Esophagus mucosa (tissue), 1 donor: ENCODE data around the gene DESI2. TPM values are rescaled to one million over a fixed set of nuclear protein-coding genes. Genes with fewer than 3 reads are reported as not detected.
"Not testable (repeated sequence)": the region's sequence is repeated elsewhere in the genome, so short reads cannot be mapped to it uniquely, and the experiment has no call there.

ENCODE experiments used
- ATAC-seq: fragments of 200-7000 bp; cut with Tn5 transposase; one replicate; pipeline ENCODE4 v1.9.1; 2020
- total RNA-seq: library from RNA; stranded (reverse); gene quantifications from one replicate; pipeline ENCODE4 v1.2.4, GENCODE V29; 2023
- donor health status: DM: yes; HTN: yes; CAD: no.

The DESI2 gene
- total RNA-seq, 1 donor from 2014 or later, result 17.0 TPM

GRCh38 chr1:244654108-244655038, 1.4 kb downstream of the DESI2 start:
- ATAC-seq, result no peak

GRCh38 chr1:244655186-244655585, 2.3 kb downstream of the DESI2 start:
- no peak for ATAC-seq

DNA sequence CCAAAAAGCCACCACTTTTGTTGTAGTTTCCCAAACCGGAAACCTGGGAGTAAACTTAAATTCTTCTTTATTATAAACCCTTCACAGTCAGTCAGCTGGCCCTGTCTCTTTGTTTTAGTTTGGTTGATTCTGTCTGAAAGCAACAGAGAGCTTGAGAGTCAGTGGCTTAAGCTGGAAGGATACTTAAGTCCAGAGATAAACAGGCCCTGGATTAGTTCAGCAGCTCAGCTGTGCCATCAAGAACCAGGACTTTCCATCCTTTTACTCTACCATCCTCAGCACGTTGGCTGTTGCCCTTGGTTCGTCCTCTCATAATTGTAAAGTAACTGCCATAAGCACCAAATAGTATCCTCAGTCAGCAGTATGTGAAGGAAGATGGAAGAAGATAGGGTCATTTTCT, 4.5 kb downstream of the DESI2 start:
- no peak for ATAC-seq

DNA sequence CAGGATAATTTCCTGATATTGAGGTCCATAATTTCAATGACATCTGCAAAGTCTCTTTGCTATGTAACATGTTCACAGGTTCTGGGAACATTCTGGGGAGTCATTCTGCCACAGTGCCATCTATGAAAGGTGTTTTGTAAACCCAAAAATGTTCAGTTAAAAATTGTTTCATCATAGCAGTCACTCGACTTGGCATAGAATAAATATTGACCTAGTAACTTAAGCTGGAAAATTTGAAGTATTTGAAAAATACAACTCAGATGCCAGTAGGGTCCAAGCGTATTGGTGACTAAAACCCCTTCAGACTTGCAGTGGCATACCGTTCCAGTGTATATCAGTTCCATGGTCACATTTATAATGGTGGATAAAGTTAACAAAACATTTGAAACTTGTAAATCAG, 6.8 kb downstream of the DESI2 start:
- ATAC-seq, result no peak

DNA sequence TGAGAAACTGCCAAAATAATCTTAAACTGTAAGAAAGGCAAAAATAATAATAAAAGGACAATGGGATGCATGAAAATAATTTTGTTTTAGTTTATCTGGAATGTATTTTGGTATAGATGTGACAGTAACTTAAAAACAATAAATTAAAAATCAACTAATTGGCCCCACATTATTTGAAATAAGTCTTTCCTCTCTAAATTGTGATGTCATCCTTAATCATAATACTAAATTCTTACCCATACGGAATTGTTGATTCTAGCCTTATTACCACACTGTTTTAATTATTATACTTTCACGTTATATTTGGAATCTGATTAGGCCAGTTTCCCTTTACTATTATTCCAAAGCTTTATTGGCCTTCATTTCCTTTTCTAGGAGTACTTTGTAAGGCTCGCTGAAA, 7.7 kb downstream of the DESI2 start:
- no peak for ATAC-seq

DNA sequence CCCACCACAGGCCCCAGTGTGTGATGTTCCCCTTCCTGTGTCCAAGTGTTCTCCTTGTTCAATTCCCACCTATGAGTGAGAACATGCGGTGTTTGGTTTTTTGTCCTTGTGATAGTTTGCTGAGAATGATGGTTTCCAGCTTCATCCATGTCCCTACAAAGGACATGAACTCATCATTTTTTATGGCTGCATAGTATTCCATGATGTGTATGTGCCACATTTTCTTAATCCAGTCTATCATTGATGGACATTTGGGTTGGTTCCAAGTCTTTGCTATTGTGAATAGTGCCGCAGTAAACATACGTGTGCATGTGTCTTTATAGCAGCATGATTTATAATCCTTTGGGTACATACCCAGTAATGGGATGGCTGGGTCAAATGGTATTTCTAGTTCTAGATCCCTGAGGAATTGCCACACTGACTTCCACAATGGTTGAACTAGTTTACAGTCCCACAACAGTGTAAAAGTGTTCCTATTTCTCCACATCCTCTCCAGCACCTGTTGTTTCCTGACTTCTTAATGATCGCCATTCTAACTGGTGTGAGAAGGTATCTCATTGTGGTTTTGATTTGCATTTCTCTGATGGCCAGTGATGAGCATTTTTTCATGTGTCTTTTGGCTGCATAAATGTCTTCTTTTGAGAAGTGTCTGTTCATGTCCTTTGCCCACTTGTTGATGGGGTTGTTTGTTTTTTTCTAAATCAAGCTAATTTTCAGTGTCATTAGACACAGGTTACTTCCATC, 8.8 kb downstream of the DESI2 start:
- ATAC-seq, result not testable (repeated sequence)

DNA sequence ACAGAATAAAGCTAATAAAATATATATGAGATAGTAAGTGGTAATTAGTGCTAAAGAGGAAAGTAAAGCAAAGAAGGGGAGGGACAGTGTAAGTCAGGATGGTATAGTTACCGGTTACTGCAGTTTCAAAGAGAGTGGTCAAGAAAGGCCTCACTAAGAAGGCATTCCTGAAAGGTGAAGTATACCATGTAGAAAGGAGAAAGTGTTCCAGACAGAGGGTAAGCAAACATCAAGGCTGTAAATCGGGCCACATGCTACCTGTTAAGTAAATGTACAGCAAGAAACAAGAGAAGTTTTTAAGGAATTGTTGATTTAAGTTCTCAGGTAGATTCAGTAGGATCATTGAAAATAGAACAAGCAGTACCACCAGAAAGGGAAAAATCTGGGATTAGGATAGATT, 9.7 kb downstream of the DESI2 start:
- ATAC-seq, result no peak

DNA sequence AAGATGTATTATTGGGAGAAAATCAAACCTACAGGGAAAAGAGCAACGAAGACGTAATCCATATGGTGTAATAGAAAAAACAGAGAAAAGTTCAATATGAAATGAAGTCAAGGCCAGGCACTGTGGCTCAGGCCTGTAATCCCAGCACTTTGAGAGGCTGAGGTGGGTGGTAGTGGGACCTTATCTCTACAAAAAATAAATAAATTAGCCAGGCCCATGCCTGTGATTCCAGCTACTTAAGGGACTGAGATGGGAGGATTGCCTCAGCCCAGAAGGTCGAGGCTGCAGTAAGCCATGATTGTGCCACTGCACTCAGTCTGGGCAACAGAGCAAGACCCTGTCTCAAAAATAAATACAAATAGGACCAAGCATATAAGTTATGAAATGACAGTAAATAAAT, 11.4 kb downstream of the DESI2 start:
- no peak for ATAC-seq

DNA sequence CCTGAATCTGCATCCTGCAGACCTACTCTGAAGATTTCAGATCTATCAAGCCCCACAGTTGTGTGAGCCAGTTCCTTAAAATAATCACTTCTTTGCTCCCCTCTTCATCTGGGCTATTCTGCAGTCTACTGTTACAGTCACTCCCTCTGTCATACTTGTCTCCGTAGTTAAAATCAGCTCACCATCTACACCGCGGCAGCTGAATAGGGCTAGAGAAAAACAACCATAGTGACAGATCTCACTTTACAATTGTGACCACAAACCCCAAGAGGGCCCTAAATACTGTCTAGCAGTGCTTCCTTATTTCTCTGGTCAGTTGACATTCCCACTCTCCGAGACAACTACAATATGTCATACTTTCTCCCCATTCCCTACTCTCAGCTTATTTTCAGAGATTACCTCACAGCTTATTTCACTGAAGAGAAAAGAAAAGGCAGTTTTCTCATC, 12.9 kb downstream of the DESI2 start:
- no peak for ATAC-seq

DNA sequence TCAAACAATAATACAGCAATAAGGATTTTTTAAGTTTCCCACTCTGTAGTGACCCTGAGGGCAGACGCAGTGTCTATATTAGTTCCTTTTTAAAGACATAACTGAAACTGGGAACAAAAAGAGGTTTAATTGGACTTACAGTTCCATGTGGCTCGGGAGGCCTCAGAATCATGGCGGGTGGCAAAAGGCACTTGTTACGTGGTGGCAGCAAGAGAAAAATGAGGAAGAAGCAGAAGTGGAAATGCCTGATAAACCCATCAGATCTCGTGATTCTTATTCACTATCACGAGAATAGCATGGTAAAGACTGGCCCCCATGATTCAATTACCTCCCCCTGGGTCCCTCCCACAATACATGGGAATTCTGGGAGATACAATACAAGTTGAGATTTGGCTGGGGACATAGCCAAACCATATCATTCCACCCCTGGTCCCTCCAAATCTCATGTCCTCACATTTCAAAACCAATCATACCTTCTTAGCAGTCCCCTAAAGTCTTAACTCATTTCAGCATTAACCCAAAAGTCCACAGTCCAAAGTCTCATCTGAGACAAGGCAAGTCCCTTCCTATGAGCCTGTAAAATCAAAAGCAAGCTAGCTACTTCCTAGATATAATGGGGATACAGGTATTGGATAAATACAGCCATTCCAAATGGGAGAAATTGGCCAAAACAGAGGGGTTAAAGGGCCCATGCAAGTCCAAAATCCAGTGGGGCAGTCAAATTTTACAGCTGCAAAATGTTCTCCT, 13.9 kb downstream of the DESI2 start:
- ATAC-seq, result not testable (repeated sequence)

DNA sequence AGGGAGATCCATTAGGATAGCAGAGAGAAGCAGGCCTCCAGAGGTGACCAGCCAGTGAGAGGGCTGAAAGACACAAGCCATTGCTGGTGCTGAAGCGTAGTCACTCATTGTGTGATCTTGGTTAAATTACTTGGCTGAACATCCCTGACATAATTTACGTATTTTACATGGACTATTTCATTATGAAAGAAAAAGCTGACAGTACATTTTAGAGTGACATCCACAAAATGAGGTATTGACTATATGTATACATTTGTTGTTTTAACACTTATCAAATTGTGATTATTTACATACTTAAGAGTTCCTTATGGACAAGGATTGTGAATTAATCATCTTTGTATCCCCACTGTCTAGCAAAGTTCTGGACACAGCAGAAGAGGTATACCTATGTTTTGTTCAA, 14.9 kb downstream of the DESI2 start:
- ATAC-seq, result no peak

GRCh38 chr1:244672946-244673682, 20.2 kb downstream of the DESI2 start:
- no peak for ATAC-seq

- ATAC-seq, result no peak
These were observed 21.5 kb downstream of the DESI2 start for GRCh38 chr1:244674446-244674845.

- no peak for ATAC-seq
These were observed 22.2 kb downstream of the DESI2 start for GRCh38 chr1:244675167-244675566.

- no peak for ATAC-seq
These were observed 25.8 kb downstream of the DESI2 start for GRCh38 chr1:244678697-244679096.

- no peak for ATAC-seq
These were observed 27.7 kb downstream of the DESI2 start for GRCh38 chr1:244680667-244681066.

DNA sequence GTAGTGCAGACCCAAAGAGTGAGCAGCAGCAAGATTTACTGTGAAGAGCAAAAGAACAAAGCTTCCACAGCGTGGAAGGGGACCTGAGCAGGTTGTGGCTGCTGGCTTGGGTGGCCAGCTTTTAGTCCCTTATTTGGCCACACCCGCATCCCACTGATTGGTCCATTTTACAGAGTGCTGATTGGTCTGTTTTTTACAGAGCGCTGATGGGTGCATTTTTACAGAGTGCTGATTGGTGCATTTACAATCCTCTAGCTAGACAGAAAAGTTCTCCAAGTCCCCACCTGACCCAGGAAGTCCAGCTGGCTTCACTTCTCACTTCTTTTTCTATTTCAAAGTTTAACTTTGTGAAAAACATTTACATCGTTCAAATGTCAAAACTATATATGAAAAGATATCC, 29.2 kb downstream of the DESI2 start:
- ATAC-seq, result not testable (repeated sequence)

DNA sequence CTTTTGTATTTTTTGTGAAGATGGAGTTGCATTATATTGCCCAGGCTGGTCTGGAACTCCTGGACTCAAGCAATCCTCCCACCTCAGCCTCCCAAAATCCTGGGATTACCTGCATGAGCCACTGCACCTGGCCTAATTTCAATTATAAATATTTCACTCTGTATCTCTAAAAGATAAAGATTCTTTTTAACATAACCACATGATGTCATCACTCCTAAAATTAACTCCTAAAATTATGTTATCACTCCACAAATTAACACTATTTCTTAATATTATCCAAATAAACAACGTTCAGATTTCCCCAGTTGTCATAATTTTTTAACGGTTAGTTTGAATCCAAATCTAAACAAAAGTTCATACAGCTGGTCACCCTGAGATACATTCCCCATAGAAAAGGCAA, 43.0 kb downstream of the DESI2 start:
- no peak for ATAC-seq

DNA sequence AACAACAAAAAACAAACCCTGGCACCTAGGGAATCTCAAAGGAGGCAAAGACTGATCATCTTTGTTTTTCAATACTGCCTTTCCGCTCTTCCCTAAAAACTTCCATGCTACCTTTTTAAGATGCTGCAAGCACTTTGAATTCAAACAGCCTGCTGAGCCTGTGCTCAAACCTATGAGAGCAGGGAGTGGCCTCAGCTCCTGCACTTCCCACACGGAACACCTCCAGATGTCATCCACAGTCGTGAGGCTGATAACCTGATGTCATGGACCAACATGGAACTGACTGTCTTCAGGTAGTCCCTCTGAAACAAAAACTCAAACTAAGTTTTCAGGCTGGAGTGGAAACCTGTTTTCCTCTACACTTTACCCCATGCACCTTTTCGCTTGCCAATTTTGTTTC, 46.8 kb downstream of the DESI2 start:
- ATAC-seq, result no peak

GRCh38 chr1:244700808-244701207, 47.9 kb downstream of the DESI2 start:
- ATAC-seq, result no peak

- no peak for ATAC-seq
These were observed 49.7 kb downstream of the DESI2 start for GRCh38 chr1:244702620-244703019.

GRCh38 chr1:244704107-244704506, 51.2 kb downstream of the DESI2 start:
- ATAC-seq, result no peak
